ENCODE results near the gene DGKI.

GRCh38 chr7:137828456-137828855 lies 18.3 kb downstream of the DGKI start:
- TF ChIP-seq, protein P1, sequence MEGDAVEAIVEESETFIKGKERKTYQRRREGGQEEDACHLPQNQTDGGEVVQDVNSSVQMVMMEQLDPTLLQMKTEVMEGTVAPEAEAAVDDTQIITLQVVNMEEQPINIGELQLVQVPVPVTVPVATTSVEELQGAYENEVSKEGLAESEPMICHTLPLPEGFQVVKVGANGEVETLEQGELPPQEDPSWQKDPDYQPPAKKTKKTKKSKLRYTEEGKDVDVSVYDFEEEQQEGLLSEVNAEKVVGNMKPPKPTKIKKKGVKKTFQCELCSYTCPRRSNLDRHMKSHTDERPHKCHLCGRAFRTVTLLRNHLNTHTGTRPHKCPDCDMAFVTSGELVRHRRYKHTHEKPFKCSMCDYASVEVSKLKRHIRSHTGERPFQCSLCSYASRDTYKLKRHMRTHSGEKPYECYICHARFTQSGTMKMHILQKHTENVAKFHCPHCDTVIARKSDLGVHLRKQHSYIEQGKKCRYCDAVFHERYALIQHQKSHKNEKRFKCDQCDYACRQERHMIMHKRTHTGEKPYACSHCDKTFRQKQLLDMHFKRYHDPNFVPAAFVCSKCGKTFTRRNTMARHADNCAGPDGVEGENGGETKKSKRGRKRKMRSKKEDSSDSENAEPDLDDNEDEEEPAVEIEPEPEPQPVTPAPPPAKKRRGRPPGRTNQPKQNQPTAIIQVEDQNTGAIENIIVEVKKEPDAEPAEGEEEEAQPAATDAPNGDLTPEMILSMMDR (IDR thresholded peaks at IDR 0.05) = no peak
- TF ChIP-seq POLR2AphosphoS5 (IDR thresholded peaks at IDR 0.05) = no peak

Measured in suprapubic skin (tissue), 3 donors.